Mesothelial cell of epicardium (in vitro differentiated cells): ENCODE measurements around the gene CACNA1H. TPM values are rescaled to one million over a fixed set of nuclear protein-coding genes. Genes with fewer than 3 reads are reported as not detected.
"Not testable (repeated sequence)": the region's sequence is repeated elsewhere in the genome, so short reads cannot be mapped to it uniquely, and the experiment has no call there.

ENCODE experiments used
- DNase-seq, 2 experiments: peaks; one replicate each; pipeline ENCODE4 v3.0.0; 2021; ENCODE audit warnings: low spot score in 2 of 2; ENCODE audit not compliant: unreplicated experiment in 2 of 2
- H3K27ac Mint-ChIP-seq: 2 replicates; pipeline ENCODE4 v1.8.0; 2021; ENCODE audit warnings: mixed read lengths
- H3K27me3 Mint-ChIP-seq: 2 replicates; pipeline ENCODE4 v1.8.0; 2021; ENCODE audit warnings: low read depth, mixed read lengths
- H3K36me3 Mint-ChIP-seq: 2 replicates; pipeline ENCODE4 v1.8.0; 2021; ENCODE audit warnings: mixed read lengths
- H3K4me1 Mint-ChIP-seq: 2 replicates; pipeline ENCODE4 v1.8.0; 2021; ENCODE audit warnings: mixed read lengths
- H3K4me3 Mint-ChIP-seq: 2 replicates; pipeline ENCODE4 v1.8.0; 2021; ENCODE audit warnings: mild to moderate bottlenecking, moderate library complexity, mixed read lengths
- H3K9me3 Mint-ChIP-seq: 2 replicates; pipeline ENCODE4 v1.8.0; 2021; ENCODE audit warnings: mixed read lengths
- total RNA-seq: library from RNA; stranded (reverse); gene quantifications from 3 replicates; pipeline ENCODE4 v1.2.1, GENCODE V29; 2021
- TF ChIP-seq, protein P1 (sequence below): fragments of 200-600 bp; sonication (generic); IDR thresholded peaks from one replicate; pipeline ENCODE4 v1.5.0; 2021; ENCODE audit warnings: antibody characterized with exemption; ENCODE audit not compliant: unreplicated experiment

The CACNA1H gene
- total RNA-seq, 1 donor from 2014 or later = 41.8 TPM

DNA sequence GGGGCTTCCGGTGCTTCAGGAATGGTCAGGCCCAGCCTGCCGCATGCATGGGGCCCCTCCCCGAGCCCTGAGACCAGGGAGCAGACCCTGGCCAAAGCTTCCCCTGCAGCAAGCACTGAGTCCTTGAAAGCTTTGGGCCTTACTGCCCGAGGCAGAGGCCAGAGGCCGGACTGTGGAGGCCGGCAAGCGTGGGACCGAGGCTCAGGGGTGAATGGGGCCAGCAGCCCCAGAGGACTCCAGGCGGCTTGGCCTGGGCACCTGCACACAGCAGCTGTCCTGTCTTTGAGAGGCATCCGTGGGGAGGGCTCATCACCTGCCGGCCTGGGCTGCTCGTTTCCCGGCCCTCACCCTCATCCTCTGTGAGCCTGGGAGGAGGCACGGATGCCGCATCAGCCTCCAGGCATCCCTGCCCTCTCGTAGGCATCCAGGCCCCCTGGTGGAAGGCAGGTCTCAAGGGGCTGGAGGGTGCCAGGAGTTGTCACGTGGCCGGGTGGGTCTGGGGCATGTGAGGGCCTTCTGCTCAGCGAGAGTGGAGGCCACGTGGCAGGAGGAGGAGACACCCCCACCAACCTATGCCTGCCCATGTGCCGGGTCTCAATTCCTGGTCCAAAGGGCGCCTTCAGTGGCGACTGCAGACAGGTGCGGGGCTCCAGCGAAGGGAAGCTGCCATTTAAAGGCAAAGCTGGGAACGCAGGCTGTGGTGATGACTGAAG lies 31.4 kb downstream of the CACNA1H start:
- peaks cover 6% of the 10 kb centered on the region for H3K4me1 Mint-ChIP-seq
- no peak overlapping the region for H3K27ac Mint-ChIP-seq
- peaks cover 3% of the 10 kb centered on the region for H3K36me3 Mint-ChIP-seq

DNA sequence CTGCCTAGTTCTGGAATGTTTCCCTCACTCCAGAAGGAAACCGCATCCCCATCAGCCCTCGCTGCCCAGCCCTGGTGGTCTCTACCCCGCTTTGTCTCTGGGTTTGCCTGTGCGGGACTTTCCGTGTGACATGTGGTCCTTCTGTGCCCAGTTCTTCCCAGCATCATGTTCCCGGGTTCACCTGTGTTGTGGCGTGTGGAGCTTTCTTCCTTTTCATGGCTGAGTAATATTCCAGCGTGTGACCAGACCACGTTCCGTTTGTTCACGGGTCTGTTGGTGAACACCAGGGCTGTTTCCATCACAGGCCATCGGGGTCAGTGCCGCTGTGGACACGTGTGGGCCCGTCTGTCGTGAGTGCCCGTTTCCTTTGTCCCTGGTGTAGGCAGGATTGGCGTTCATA lies 32.1 kb downstream of the CACNA1H start:
- no peak for DNase-seq
- H3K9me3 Mint-ChIP-seq = no peaks in the 10 kb centered on the region
- H3K36me3 Mint-ChIP-seq = peaks cover 3% of the 10 kb centered on the region
- no peak overlapping the region for H3K27ac Mint-ChIP-seq
- H3K4me1 Mint-ChIP-seq = peaks cover 6% of the 10 kb centered on the region
- TF ChIP-seq, protein P1, sequence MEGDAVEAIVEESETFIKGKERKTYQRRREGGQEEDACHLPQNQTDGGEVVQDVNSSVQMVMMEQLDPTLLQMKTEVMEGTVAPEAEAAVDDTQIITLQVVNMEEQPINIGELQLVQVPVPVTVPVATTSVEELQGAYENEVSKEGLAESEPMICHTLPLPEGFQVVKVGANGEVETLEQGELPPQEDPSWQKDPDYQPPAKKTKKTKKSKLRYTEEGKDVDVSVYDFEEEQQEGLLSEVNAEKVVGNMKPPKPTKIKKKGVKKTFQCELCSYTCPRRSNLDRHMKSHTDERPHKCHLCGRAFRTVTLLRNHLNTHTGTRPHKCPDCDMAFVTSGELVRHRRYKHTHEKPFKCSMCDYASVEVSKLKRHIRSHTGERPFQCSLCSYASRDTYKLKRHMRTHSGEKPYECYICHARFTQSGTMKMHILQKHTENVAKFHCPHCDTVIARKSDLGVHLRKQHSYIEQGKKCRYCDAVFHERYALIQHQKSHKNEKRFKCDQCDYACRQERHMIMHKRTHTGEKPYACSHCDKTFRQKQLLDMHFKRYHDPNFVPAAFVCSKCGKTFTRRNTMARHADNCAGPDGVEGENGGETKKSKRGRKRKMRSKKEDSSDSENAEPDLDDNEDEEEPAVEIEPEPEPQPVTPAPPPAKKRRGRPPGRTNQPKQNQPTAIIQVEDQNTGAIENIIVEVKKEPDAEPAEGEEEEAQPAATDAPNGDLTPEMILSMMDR = no peak
- no peak overlapping the region for H3K4me3 Mint-ChIP-seq
- H3K27me3 Mint-ChIP-seq = peaks cover 4% of the 10 kb centered on the region

More for the DNA sequence above, 31.4 kb downstream of the CACNA1H start:
- DNase-seq = no peak
- H3K9me3 Mint-ChIP-seq = no peaks in the 10 kb centered on the region
- no peak overlapping the region for H3K4me3 Mint-ChIP-seq
- TF ChIP-seq, protein P1 = no peak
- H3K27me3 Mint-ChIP-seq = peaks cover 4% of the 10 kb centered on the region

DNA sequence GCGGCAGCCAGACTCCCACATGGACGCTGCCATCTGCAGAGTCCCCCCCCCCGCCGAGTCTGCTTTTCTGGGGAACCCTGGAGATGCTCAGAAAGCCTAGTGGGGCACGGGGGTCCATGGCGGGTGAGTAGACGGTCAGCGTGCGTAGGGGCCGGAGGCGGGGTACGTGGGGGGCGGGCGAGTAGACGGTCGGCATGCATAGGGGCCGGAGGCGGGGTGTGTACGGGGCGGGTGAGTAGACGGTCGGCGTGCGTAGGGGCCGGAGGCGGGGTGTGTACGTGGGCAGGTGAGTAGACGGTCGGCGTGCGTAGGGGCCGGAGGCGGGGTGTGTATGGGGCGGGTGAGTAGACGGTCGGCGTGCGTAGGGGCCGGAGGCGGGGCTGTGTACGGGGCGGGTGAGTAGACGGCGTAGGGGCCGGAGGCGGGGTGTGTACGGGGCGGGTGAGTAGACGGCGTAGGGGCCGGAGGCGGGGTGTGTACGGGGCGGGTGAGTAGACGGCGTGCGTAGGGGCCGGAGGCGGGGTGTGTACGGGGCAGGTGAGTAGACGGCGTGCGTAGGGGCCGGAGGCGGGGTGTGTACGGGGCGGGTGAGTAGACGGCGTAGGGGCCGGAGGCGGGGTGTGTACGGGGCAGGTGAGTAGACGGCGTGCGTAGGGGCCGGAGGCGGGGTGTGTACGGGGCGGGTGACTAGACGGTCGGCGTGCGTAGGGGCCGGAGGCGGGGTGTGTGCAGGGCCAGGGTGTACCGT lies 32.7 kb downstream of the CACNA1H start:
- H3K9me3 Mint-ChIP-seq, H3K27ac Mint-ChIP-seq, H3K36me3 Mint-ChIP-seq, H3K27me3 Mint-ChIP-seq, H3K4me3 Mint-ChIP-seq, DNase-seq, H3K4me1 Mint-ChIP-seq: not testable (repeated sequence)

DNA sequence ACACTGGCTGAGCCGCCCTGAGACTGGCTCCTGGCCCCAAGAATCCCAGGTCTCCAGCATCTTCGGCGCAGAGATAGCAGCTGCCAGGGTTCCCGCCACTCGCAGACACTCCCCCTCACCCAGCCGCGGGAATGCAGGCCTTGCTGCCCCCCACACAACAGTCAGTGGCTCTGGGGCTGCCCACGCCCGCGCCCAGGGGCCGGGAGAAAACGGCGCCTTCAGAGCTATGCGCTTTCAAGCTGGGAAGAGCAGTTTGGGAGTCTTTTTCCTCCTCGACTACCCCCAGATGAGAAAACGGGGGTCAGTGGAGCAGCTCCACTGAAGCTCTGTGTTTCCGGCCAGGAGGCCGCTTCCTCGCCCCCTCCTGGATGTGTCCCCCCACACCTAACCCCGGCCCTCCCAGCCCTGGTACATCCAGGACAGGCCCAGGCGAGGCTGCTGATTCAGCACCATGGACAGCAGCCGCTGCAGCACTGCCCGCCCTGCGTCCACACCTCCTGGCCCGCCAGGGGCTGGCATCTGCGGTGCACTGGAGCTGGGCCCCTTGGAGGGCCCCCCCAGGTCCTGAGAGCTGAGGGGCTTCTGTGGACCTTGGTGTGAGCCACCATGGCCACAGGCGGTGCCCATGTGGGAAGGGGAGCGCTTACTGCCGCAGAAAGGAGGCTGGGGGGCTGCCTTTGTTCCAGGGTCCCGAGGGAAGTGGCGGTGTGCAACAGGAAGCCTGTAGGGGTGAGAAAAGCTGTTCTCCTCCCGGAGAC lies 35.7 kb downstream of the CACNA1H start:
- Mint-ChIP-seq H3K9me3 (no peaks in the 10 kb centered on the region), H3K4me1 (no peaks in the 10 kb centered on the region), H3K4me3 (no peak overlapping the region), H3K27ac (no peak overlapping the region), H3K36me3 (peaks cover 3% of the 10 kb centered on the region), H3K27me3 (peaks cover 4% of the 10 kb centered on the region)
- peak; percentile 72 to 84 for DNase-seq
- TF ChIP-seq, protein P1 = no peak

DNA sequence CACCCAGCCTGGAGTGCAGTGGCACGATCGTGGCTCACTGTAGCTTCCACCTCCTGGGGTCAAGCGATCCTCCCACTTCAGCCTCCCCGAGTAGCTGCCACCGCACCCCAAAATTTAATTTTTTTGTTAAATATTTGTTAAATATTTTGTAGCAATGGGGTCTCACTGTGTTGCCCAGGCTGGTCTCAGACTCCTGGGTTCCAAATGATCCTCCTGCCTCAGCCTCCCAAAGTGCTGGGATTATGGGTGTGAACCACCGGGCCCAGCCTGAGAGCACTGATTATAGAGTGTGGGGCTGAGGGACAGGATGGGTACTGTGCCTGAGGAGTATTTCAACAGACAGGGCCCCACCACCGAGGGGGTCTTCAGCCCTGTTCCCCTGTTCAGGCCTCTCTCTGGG lies 36.5 kb downstream of the CACNA1H start:
- H3K27ac Mint-ChIP-seq = no peak overlapping the region
- no peaks in the 10 kb centered on the region for H3K4me1 Mint-ChIP-seq
- H3K36me3 Mint-ChIP-seq = peaks cover 3% of the 10 kb centered on the region
- no peak for DNase-seq
- peaks cover 4% of the 10 kb centered on the region for H3K27me3 Mint-ChIP-seq
- H3K4me3 Mint-ChIP-seq = no peak overlapping the region
- TF ChIP-seq, protein P1 = no peak
- H3K9me3 Mint-ChIP-seq = no peaks in the 10 kb centered on the region

DNA sequence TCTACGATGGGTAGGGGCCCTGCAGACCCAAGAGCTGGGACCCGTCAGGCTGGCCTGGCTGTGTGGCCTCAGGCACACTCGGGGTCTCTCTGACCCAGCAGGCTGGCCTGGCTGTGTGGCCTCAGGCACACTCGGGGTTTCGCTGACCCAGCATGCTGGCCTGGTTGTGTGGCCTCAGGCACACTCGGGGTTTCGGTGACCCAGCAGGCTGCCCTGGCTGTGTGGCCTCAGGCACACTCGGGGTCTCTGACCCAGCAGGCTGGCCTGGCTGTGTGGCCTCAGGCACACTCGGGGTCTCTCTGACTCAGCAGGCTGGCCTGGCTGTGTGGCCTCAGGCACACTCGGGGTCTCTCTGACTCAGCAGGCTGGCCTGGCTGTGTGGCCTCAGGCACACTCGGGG lies 37.9 kb downstream of the CACNA1H start:
- H3K27me3 Mint-ChIP-seq, H3K36me3 Mint-ChIP-seq, DNase-seq, H3K9me3 Mint-ChIP-seq, H3K4me3 Mint-ChIP-seq, H3K4me1 Mint-ChIP-seq, H3K27ac Mint-ChIP-seq: not testable (repeated sequence)
